GM13977 (cell line): ENCODE measurements around the gene ZFHX3.

Experiments
- DNase-seq: peaks from one replicate; pipeline ENCODE4 v3.0.0; 2012; ENCODE audit warnings: low spot score
- in situ Hi-C: fragments of 300-500 bp; cut with MboI; formaldehyde crosslinking; loops from one replicate; pipeline ENCODE4 v1.12.0; 2022; ENCODE audit warnings: low sequenced_read_pairs, low pct_unique_long_range_greater_than_20kb, mixed read lengths, inconsistent platforms; ENCODE audit not compliant: unreplicated experiment
- TF ChIP-seq, protein P1 (sequence below): IDR thresholded peaks from 2 replicates; pipeline ENCODE4 v1.5.1; 2012; ENCODE audit warnings: mild to moderate bottlenecking, control low read depth; ENCODE audit not compliant: insufficient read depth; ENCODE audit errors: extremely low read depth, missing control alignments

The ZFHX3 gene

GRCh38 chr16:72978212-72978611 lies 69.7 kb downstream of the ZFHX3 start:
- in situ Hi-C loops: no loop called here
- TF ChIP-seq, protein P1, sequence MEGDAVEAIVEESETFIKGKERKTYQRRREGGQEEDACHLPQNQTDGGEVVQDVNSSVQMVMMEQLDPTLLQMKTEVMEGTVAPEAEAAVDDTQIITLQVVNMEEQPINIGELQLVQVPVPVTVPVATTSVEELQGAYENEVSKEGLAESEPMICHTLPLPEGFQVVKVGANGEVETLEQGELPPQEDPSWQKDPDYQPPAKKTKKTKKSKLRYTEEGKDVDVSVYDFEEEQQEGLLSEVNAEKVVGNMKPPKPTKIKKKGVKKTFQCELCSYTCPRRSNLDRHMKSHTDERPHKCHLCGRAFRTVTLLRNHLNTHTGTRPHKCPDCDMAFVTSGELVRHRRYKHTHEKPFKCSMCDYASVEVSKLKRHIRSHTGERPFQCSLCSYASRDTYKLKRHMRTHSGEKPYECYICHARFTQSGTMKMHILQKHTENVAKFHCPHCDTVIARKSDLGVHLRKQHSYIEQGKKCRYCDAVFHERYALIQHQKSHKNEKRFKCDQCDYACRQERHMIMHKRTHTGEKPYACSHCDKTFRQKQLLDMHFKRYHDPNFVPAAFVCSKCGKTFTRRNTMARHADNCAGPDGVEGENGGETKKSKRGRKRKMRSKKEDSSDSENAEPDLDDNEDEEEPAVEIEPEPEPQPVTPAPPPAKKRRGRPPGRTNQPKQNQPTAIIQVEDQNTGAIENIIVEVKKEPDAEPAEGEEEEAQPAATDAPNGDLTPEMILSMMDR: no peak
- DNase-seq: no peak

GRCh38 chr16:72977127-72977526 lies 70.8 kb downstream of the ZFHX3 start:
- in situ Hi-C loops: no loop called here
- TF ChIP-seq, protein P1: no peak
- no peak for DNase-seq

- in situ Hi-C loops: no loop called here
- no peak for DNase-seq
- TF ChIP-seq, protein P1: no peak
Observed at GRCh38 chr16:72976438-72977064, 71.4 kb downstream of the ZFHX3 start.

DNA sequence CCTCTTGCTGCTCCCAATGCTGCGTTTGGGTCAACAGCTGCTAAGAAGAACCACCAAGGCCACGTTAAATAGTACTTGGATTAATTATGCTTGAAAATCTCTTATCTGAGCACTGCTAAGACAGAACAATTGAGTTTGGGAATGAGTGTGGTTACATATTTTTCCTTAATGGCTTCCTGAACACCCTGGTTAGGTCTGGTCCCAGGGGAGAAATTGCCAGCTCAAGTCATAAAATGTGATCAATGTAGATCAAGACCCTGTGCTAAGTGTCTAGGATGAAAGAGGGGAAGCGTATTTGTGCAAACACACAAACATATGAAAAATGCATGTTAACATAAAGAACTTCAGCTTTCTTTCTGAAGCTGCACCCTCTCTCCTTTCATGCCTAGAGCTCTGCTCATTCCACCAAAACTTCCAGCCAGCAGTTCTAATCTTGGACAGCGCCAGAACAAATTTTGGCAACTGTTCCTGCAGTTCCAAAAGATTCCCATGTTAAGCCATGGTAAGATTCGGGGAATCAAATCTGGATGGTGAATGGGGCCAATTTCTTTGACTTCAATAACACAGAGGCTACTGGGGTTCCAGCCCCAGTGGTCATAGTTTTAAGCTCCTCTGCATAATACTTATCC lies 72.0 kb downstream of the ZFHX3 start:
- TF ChIP-seq, protein P1: no peak
- in situ Hi-C loops: no loop called here
- no peak for DNase-seq

- in situ Hi-C loops: no loop called here
- no peak for DNase-seq
- TF ChIP-seq, protein P1: no peak
Observed at GRCh38 chr16:72974142-72974769, 73.7 kb downstream of the ZFHX3 start.

DNA sequence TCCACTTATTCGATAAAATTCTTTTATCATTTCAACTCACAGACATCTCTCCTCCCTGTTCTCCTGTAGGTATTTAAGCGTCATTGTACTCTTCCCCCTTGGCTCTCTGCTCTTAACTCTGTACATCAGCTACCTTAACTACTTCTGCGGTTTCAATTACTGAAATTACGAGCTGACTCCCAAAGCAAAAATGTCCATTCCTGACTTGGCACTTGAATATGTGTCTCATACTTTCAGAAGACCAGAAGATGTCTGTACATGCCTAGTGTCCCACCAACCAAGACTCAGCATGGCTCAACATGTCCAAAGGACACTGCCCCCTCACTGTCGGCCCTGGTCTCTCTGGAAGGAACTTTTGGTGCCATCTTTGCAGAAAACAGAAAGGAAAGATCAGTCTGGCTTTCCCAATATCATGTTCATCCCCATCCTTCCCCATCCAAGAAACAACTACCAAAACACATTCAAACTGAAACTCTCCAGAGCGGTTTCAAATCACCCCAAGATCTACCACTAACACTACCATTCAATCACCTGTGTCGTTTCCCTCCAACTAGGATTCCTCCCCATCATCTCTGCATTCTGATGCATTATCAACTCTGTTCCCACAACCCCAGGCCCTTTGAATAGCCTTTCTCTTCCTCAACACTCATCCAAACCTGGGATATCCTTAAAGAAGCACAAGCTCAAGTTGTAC lies 74.9 kb downstream of the ZFHX3 start:
- DNase-seq: no peak
- in situ Hi-C loops: no loop called here
- TF ChIP-seq, protein P1: no peak
